SK-N-SH (cell line): ENCODE results near the gene CACUL1. TPM values are rescaled to one million over a fixed set of nuclear protein-coding genes. Genes with fewer than 3 reads are reported as not detected.
A peak's percentile ranks its signal among the peaks of the same experiment; 100 is the strongest.
"Not testable (repeated sequence)": the region's sequence is repeated elsewhere in the genome, so short reads cannot be mapped to it uniquely, and the experiment has no call there.

ENCODE experiments used
- CTCF ChIA-PET: fragments of 300-600, 350-600 bp; formaldehyde crosslinking; extraction: SDS; loops from one replicate; lab custom pipeline; 2021; lab: Yijun Ruan, JAX
- POLR2A ChIA-PET: fragments of 350-600 bp; sonication (Branson Sonifier 250); formaldehyde crosslinking; extraction: SDS; loops from one replicate; lab custom pipeline; 2020; ENCODE audit warnings: antibody characterized with exemption, inconsistent platforms; lab: Yijun Ruan, JAX
- DNase-seq: peaks from one replicate; pipeline ENCODE4 v3.0.0; 2012
- H2AFZ ChIP-seq: fragments of 200-600 bp; sonication (generic); 2 replicates; pipeline ENCODE4 v1.8.1; 2016; ENCODE audit warnings: antibody characterized with exemption, mild to moderate bottlenecking, low read depth
- H3F3A ChIP-seq: fragments of 200-600 bp; sonication (generic); replicated peaks from 2 replicates; pipeline ENCODE3; 2016; ENCODE audit warnings: antibody characterized with exemption, mild to moderate bottlenecking; ENCODE audit not compliant: insufficient read depth
- H3K27ac ChIP-seq, 2 experiments: fragments of 200-500 bp in 1 of 2; fragments of 200-600 bp in 1 of 2; sonication (Bioruptor generic) in 1 of 2; sonication (generic), shearing (Covaris generic) in 1 of 2; 2 replicates each; pipeline versions ENCODE4 v1.5.1 to v1.6.1; 2014 to 2016; ENCODE audit warnings: low read depth in 2 of 2, inconsistent platforms in 1 of 2, low read length in 1 of 2, mild to moderate bottlenecking in 1 of 2, mixed read lengths in 1 of 2
- H3K27me3 ChIP-seq: fragments of 200-600 bp; sonication (generic), shearing (Covaris generic); 2 replicates; pipeline ENCODE4 v1.6.1; 2016; ENCODE audit warnings: mixed run types; ENCODE audit not compliant: insufficient read depth
- H3K36me3 ChIP-seq, 2 experiments: fragments of 200-500 bp in 1 of 2; fragments of 200-600 bp in 1 of 2; sonication (Bioruptor generic) in 1 of 2; sonication (generic) in 1 of 2; replicated peaks in 1 of 2; 2 replicates each; pipeline versions ENCODE3 to v1.5.1; 2014 to 2016; ENCODE audit warnings: low read length in 1 of 2, mild to moderate bottlenecking in 1 of 2; ENCODE audit not compliant: insufficient read depth in 2 of 2, control insufficient read depth in 1 of 2
- H3K4me1 ChIP-seq, 2 experiments: fragments of 200-500 bp in 1 of 2; fragments of 200-600 bp in 1 of 2; sonication (Bioruptor generic) in 1 of 2; sonication (generic), shearing (Covaris generic) in 1 of 2; 2 replicates each; pipeline versions ENCODE4 v1.5.1 to v1.6.1; 2014 to 2016; ENCODE audit warnings: low read depth in 1 of 2, low read length in 1 of 2, mixed run types in 1 of 2; ENCODE audit not compliant: insufficient read depth in 2 of 2, control insufficient read depth in 1 of 2
- H3K4me2 ChIP-seq: fragments of 200-600 bp; sonication (generic), shearing (Covaris generic); 2 replicates; pipeline ENCODE4 v1.6.1; 2017; ENCODE audit warnings: mixed run types
- H3K4me3 ChIP-seq, 2 experiments: fragments of 200-500 bp in 1 of 2; fragments of 200-600 bp in 1 of 2; sonication (Bioruptor generic) in 1 of 2; sonication (generic), shearing (Covaris generic) in 1 of 2; 2 replicates each; pipeline versions ENCODE4 v1.5.1 to v1.8.1; 2014 to 2016; ENCODE audit warnings: low read depth in 2 of 2, inconsistent platforms in 1 of 2, low read length in 1 of 2, mild to moderate bottlenecking in 1 of 2, mixed read lengths in 1 of 2, moderate library complexity in 1 of 2
- H3K79me2 ChIP-seq: fragments of 200-600 bp; sonication (generic); 2 replicates; pipeline ENCODE4 v1.8.1; 2017; ENCODE audit warnings: mild to moderate bottlenecking; ENCODE audit not compliant: insufficient read depth
- H3K9ac ChIP-seq: fragments of 200-600 bp; sonication (generic); 2 replicates; pipeline ENCODE4 v1.6.1; 2017; ENCODE audit warnings: mixed run types
- H3K9me2 ChIP-seq: fragments of 200-600 bp; sonication (generic); 2 replicates; pipeline ENCODE4 v1.6.1; 2017; ENCODE audit warnings: mixed run types
- H3K9me3 ChIP-seq: fragments of 200-600 bp; sonication (generic); 2 replicates; pipeline ENCODE4 v1.6.1; 2017; ENCODE audit warnings: mixed run types, mild to moderate bottlenecking, moderate library complexity
- H4K20me1 ChIP-seq: fragments of 200-600 bp; sonication (generic); 2 replicates; pipeline ENCODE4 v1.6.1; 2017; ENCODE audit warnings: mild to moderate bottlenecking, mixed run types; ENCODE audit not compliant: insufficient read depth
- GABPA ChIP-seq: IDR thresholded peaks from 2 replicates; pipeline ENCODE4 v1.4.0; 2012; ENCODE audit warnings: low read depth, mild to moderate bottlenecking
- GATA2 ChIP-seq: sonication (generic); formaldehyde crosslinking; IDR thresholded peaks from 2 replicates; pipeline ENCODE4 v1.5.0; 2020; ENCODE audit warnings: mild to moderate bottlenecking, missing genetic modification reagents
- NRF1 ChIP-seq: IDR thresholded peaks from 2 replicates; pipeline ENCODE4 v1.6.1; 2012; ENCODE audit warnings: low read depth, mild to moderate bottlenecking, low read length
- RAD21 ChIP-seq: IDR thresholded peaks from 2 replicates; pipeline ENCODE4 v1.6.1; 2012; ENCODE audit warnings: mild to moderate bottlenecking, low read length
- RCOR1 ChIP-seq: fragments of 150-350 bp; IDR thresholded peaks from 2 replicates; pipeline ENCODE4 v1.6.1; 2017; ENCODE audit warnings: antibody characterized with exemption, low read length
- TAF1 ChIP-seq: IDR thresholded peaks from 2 replicates; pipeline ENCODE4 v1.6.1; 2012; ENCODE audit warnings: low read depth, mild to moderate bottlenecking, low read length, moderate library complexity, borderline replicate concordance
- TEAD4 ChIP-seq: IDR thresholded peaks from 2 replicates; pipeline ENCODE4 v1.4.0; 2012; ENCODE audit warnings: mild to moderate bottlenecking, borderline replicate concordance; ENCODE audit not compliant: insufficient read depth
- YY1 ChIP-seq: IDR thresholded peaks from 2 replicates; pipeline ENCODE4 v1.4.0; 2012; ENCODE audit warnings: low read depth, mild to moderate bottlenecking
- WGBS: methylation state at CpG from one replicate; pipeline ENCODE4 v1.1.6; 2017; ENCODE audit warnings: low lambda C conversion rate; 5-methylcytosine and 5-hydroxymethylcytosine counted together
- polyA plus RNA-seq, 3 experiments: library from polyadenylated mRNA; depleted of rRNA; stranded (reverse); fragments of >200 nt; gene quantifications; 2 replicates each; pipeline ENCODE4 v1.2.3, GENCODE V29; 2012
- TF ChIP-seq, protein P1 (sequence below): fragments of 150-350 bp; IDR thresholded peaks from 2 replicates; pipeline ENCODE4 v1.6.1; 2016; ENCODE audit warnings: mild to moderate bottlenecking, low read depth, low read length
- TF ChIP-seq, protein P2 (sequence below): IDR thresholded peaks from 2 replicates; pipeline ENCODE4 v1.4.0; 2012; ENCODE audit warnings: low read depth, borderline replicate concordance

CACUL1 gene
- polyA plus RNA-seq, 1 of the 3 experiments (the other 2 are of a cell fraction): 2.6 TPM

DNA sequence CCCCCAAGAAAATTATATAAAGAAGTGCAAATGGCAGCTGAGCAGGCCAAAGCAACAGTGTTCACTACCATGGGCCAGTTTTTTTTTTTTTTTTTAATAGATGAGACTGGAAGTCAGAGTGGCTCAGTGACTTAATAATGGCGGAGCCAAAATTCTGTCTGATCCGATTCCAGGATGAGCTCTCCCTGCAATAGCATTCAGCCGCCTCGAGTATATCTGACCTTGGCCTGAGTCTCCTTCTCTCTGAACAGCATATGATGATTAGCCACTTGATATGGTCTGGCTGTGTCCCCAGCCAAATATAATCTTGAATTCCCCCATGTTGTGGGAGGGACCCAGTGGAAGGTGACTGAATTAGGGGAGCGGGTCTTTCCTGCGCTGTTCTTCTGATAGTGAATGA, 82.6 kb downstream of the CACUL1 start:
- DNase-seq: no peak
- no peak overlapping the region for H3K4me3 ChIP-seq
- H3K4me1 ChIP-seq: peaks cover 14 to 52% of the 10 kb centered on the region in 2 experiments; a peak in 3 of 4 replicates
- ChIA-PET POLR2A (no interaction called here), CTCF (interaction anchor here (0.6 to 8.2 kb wide), 3 partner anchors 76 to 129 kb away, joined by 3 to 67 read pairs (median 5); partner anchors contain the start of gene PRLHR)
- H3K79me2 ChIP-seq: no peaks in the 10 kb centered on the region
- peaks cover 3% of the 10 kb centered on the region; the same call in 1 of the 2 replicates for H4K20me1 ChIP-seq
- no peak overlapping the region for H2AFZ ChIP-seq
- no peaks in the 10 kb centered on the region for H3K27me3 ChIP-seq
- peaks cover 0 to 11% of the 10 kb centered on the region in 2 experiments for H3K36me3 ChIP-seq
- no peak overlapping the region for H3K27ac ChIP-seq
- H3K9ac ChIP-seq: no peak overlapping the region
- H3K9me2 ChIP-seq: no peaks in the 10 kb centered on the region
- H3K4me2 ChIP-seq: no peak overlapping the region
- no peaks in the 10 kb centered on the region for H3F3A ChIP-seq
- 84% methylated on average over 6 of the region's 6 CpGs for WGBS
- no peaks in the 10 kb centered on the region for H3K9me3 ChIP-seq
- TF ChIP-seq, protein P1, sequence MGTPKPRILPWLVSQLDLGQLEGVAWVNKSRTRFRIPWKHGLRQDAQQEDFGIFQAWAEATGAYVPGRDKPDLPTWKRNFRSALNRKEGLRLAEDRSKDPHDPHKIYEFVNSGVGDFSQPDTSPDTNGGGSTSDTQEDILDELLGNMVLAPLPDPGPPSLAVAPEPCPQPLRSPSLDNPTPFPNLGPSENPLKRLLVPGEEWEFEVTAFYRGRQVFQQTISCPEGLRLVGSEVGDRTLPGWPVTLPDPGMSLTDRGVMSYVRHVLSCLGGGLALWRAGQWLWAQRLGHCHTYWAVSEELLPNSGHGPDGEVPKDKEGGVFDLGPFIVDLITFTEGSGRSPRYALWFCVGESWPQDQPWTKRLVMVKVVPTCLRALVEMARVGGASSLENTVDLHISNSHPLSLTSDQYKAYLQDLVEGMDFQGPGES: no peak
- no peak for TF ChIP-seq GABPA
- TF ChIP-seq GATA2 (CRISPR knock-in tag): no peak
- no peak for TF ChIP-seq YY1
- TF ChIP-seq RAD21: no peak
- no peak for TF ChIP-seq TAF1
- no peak for TF ChIP-seq RCOR1
- no peak for TF ChIP-seq NRF1
- no peak for TF ChIP-seq TEAD4

DNA sequence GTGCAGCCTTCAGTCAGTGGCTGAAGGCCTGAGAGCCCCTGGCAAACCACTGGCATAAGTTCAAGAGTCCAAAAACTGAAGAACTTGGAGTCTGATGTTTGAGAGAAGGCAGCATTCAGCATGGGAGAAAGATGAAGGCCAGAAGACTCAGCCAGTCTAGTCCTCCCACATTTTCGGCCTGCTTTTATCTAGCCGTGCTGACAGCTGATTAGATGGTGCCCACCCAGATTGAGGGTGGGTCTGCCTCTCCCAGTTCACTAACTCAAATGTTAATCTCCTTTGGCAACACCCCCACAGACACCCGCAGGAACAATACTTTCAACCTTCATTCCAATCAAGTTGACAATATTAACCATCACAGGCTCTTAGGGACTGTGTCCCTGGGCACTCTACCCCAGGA, 83.5 kb downstream of the CACUL1 start:
- H3K4me2 ChIP-seq, H4K20me1 ChIP-seq, H3K9me2 ChIP-seq, H3K79me2 ChIP-seq, H3K9ac ChIP-seq, H3K4me3 ChIP-seq, DNase-seq, H3K27me3 ChIP-seq, POLR2A ChIA-PET, H3K9me3 ChIP-seq, H2AFZ ChIP-seq, H3F3A ChIP-seq: not testable (repeated sequence)
- CTCF ChIA-PET: interaction anchor here (1.3 to 8.2 kb wide), 2 partner anchors 102 to 128 kb away, joined by 3 to 67 read pairs; no protein-coding TSS in a partner anchor
- H3K4me1 ChIP-seq: peaks cover 14 to 52% of the 10 kb centered on the region in 2 experiments; a peak in 3 of 4 replicates
- 95% methylated on average over 3 of the region's 3 CpGs for WGBS
- peaks cover 0 to 11% of the 10 kb centered on the region in 2 experiments for H3K36me3 ChIP-seq
- peak overlapping the region in 1 of 2 experiments; percentile 99; a peak in 2 of 4 replicates for H3K27ac ChIP-seq

DNA sequence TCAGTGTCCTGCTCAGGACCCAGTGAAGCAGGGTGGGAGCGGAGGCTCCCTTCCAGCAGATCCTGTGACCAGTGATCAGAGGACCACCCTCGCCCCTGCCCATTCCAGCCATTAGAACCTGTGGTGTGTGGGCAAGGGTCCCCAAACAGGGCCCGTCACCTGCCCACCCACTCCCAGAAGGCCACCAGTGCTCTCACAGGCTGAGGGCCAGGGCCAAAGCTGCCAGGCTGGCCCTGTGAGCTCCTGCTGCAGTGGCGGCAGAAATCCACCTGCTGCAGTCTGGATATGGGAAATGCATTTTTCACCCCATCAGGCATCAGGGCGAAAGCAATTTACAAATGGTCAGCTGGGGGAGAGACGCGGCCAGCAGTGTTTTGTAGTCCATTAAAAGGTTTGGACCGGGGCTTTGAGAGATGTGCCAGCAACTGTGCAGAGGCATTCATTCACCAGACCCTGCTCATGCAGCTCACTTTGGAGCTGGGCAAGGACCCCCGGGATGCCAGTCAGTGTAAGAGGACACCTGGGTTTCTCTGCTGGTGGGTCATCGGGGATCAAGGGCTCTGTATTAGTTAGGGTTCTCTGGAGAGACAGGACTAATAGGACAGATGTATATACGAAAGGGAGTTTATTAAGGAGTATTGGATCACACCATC, 84.2 kb downstream of the CACUL1 start:
- H3K4me1 ChIP-seq: peaks cover 14 to 52% of the 10 kb centered on the region in 2 experiments; a peak in 3 of 4 replicates
- peak; percentile 23 for DNase-seq
- H3K4me3 ChIP-seq: no peak overlapping the region
- POLR2A ChIA-PET: interaction anchor here (2.0 to 2.1 kb wide), 2 partner anchors 43 to 57 kb away, joined by 4 to 8 read pairs; no protein-coding TSS in a partner anchor
- peaks cover 3% of the 10 kb centered on the region; the same call in 1 of the 2 replicates for H4K20me1 ChIP-seq
- no peaks in the 10 kb centered on the region for H3K9me3 ChIP-seq
- no peaks in the 10 kb centered on the region; the same call in 1 of the 2 replicates for H3K27me3 ChIP-seq
- CTCF ChIA-PET: interaction anchor here (1.9 to 8.2 kb wide), 5 partner anchors 56 to 130 kb away, joined by 5 to 67 read pairs (median 10); partner anchors contain the start of gene PRLHR
- H3K36me3 ChIP-seq: peaks cover 0 to 6% of the 10 kb centered on the region in 2 experiments
- no peak overlapping the region for H3K4me2 ChIP-seq
- WGBS: 97% methylated on average over 8 of the region's 11 CpGs
- H3F3A ChIP-seq: no peaks in the 10 kb centered on the region
- peak overlapping the region in 1 of 2 experiments; percentile 99; a peak in 2 of 4 replicates for H3K27ac ChIP-seq
- no peaks in the 10 kb centered on the region for H3K79me2 ChIP-seq
- H2AFZ ChIP-seq: no peak overlapping the region
- H3K9me2 ChIP-seq: no peaks in the 10 kb centered on the region
- 0 out of 2 replicates have a peak, but pooled peaks have one; percentile 2 for TF ChIP-seq RAD21
- TF ChIP-seq, protein P2, sequence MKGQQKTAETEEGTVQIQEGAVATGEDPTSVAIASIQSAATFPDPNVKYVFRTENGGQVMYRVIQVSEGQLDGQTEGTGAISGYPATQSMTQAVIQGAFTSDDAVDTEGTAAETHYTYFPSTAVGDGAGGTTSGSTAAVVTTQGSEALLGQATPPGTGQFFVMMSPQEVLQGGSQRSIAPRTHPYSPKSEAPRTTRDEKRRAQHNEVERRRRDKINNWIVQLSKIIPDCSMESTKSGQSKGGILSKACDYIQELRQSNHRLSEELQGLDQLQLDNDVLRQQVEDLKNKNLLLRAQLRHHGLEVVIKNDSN: no peak
- H3K9ac ChIP-seq: no peak overlapping the region
